NOMO-1 (cell line): ENCODE results near the gene PRDM16.

Experiments used
- DNase-seq, 2 experiments: peaks; one replicate each; lab custom pipeline; 2025; ENCODE audit not compliant: unreplicated experiment in 2 of 2; lab: John Stamatoyannopoulos, UW

Gene PRDM16

DNA sequence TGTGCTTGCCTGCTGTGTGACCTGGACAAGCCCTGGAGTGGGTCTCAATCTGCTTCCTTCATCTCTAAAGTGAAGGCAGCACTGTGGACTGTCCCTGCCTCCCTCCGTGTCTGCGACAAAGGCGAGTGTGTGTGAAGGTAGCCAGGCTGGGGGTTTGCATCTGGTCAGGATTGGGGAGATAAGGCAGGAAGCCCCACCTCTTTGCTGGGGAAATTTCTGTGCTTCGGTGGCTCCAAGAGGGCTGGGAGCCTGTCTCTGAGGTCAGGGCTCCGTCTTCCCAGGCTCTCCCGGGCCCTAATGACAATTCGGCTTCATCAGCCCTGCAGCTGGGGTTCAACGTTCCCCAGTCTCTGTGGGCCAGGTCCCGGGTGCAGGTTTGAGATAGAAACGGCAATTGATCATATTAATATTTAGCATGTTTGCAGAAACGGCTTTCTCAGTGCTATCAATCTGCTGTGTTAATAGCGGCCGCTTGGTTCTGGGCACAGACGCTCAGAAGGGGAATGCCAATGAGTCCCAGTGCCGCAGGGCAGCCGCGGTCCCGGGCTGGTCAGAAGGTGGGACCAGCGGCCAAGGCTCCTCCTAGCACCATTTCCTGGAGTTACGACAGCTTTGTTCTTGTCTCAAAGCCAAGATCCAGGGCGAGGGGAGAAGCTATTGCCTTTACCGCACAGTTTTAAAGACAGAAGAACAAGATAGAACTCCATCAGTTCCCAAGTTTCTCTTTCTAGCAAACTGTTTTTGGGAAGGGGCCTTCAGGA, 105.7 kb downstream of the PRDM16 start:
- peak; percentile 31 to 39 for DNase-seq

DNA sequence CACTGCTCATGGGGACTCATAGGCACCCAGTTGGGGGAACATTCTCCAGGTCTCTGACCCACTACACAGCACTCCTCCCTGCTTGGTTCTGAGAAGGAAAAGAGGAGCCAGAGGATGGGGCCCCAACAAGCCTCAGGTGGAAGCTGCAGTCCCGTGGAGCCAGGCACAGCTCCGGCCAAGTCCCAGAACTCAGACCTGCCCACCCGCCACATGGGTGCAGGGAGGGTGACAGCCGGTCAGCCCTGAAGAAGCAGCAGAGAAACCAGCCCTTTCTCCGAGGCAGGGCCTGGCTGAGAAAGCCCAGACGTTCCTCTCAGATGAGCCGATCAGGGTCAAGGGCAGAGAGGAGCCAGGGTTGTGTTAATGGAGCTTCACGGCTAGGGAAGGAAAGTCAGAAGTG, 106.5 kb downstream of the PRDM16 start:
- no peak for DNase-seq

DNA sequence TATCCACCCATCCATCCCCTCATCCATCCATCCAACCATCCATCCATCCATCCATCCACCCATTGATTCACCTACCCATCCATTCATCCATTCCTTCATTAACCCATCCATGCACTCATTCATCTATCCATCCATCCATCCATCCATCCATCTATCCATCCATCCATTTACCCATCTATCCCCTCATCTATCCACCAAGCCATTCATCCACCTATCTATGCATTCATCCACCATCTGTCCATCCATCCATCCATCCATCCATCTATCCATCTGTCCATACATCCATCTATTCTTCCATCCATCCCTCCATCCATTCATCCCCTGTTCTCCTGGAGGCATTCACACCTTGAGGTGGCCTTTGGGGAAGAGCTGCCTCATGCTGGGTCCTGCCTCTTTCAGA, 107.0 kb downstream of the PRDM16 start:
- DNase-seq = no peak

DNA sequence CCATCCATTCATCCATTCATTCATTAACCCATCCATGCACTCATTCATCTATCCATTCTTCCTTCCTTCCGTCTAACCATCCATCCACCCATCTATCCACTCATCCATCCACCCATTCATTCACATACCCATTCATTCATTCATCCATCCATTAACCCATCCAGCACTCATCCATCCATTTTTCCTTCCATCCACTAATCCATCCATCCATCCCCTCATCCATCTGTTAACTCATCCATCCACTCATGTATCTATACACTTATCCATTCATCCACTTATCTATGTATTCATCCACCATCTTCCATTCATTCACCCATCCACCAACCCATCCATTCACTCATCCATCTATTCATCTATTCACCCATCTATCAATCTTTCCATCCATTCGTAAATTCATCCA, 107.8 kb downstream of the PRDM16 start:
- DNase-seq = no peak

DNA sequence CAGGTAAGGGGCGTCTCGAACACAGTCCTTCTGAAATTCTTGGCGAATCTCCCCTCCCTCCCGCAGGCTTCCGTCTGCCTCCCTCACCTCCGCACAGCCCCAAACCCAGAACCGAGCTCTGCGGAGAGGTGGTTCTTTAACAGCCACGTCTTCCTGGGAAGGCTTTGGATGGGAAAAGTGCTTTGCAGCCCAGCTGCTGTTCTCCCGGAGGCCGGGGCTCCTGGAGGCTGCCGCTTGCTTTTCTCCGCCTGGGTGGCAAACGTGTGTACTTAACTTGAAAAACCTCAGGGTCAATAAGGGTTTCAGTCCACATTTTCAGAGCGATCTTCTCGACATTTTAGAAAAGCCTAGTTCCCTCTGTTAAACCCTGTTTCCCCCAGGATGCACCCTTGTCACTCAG, 109.3 kb downstream of the PRDM16 start:
- DNase-seq = no peak

DNA sequence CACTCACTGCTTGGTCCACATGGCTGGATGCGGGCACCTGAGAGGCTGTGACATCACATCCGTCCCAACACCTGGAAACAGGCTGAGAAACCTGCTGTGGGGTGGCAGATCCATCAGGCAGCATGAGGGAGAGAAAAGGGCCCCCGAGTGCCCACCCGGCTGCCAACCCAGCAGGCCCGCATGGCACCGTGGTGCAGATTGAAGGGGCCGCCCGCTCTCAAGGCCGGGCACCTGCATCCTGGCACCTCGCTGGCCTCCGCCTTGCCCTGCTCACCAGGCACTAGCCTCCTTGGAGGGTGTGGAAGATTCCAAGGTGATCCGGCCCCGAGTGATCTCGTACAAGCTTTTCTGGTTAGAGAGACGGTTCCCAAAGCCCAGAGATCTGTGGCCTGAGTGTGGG, 110.5 kb downstream of the PRDM16 start:
- no peak for DNase-seq

DNA sequence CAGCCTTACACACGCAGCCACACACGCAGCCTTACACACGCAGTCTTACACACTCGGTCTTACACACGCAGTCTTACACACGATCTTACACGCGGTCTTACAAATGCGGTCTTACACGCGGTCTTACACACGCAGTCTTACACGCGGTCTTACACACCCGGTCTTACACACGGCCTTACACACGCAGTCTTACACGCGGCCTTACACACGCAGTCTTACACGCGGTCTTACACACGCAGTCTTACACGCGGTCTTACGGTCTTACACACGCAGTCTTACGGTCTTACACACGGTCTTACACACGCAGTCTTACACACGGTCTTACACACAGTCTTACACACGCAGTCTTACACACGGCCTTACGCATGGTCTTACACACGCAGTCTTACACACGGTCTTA, 111.9 kb downstream of the PRDM16 start:
- no peak for DNase-seq

DNA sequence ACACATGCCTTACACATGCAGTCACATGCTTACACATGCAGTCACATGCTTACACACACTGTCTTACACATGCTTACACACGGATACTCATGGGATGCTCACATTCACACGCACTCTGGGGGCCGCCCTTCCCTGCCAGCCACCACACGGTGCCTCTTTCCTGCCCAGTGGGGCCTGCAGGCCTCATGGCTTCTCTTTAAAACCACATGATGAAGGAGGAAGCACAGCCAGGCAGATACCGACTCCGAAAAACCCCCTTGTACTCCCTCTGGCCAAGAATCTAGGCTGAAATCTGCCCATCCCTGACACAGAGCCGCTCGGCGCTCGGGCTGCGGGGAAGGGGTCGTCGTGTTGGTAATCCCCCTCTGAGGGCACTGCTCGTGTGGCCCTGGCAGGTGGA, 113.0 kb downstream of the PRDM16 start:
- DNase-seq = no peak

DNA sequence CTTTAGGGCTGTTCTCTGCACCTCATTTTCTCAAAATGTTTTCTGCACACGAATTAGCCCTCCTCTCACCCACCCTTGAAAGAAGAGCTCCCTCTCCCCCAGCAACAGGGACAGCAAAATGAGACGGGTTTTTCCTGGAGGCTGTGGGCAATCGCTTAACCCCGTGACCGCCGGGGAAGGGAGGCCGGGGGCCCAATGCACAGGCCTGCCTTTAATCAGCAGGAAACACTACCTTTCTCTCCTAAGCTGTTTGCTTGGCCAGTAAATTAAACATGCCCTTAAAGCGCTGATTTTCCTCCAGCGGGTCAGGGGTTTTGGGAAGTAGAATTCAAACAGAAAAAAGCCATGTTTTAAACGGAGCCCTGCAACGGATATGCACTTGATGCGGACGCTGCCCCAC, 114.4 kb downstream of the PRDM16 start:
- DNase-seq = no peak

DNA sequence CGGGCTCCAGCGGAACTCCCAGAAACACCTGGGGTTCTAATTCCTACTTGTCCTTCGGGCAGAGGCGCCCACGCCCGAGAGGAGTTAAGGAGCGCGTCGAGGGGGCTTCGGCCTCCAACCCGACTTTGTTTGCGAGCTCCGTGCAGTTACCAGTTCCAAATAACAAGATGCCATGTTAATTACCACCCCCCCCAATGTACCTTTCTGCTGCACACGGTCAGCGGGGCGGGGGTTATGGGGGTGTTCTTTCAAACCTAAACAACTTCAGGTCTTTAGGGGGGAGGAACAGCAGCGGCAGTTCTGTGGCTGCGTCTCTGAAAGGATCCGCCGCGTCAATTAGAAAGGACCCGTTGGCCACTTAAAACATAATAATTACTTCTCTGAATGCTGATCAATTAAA, 114.8 kb downstream of the PRDM16 start:
- DNase-seq = no peak

DNA sequence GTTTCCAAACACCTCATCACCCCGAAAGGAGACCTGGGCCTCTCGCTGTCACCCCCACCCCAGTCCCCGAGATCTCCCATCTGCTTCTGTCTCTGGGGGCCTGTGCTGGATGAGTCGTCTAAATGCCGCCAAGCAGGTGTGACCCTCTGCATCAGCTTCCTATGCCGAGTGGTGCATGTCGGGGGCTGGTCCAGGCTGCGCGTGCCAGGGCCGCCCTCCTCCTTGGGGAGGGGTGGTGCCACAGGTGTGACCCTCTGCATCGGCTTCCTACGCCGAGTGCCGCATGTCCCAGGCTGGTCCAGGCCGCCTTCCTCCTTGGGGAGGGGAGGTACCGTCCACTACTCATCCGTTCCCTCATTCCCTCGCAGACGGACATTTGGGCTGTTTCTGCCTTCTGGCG, 115.7 kb downstream of the PRDM16 start:
- no peak for DNase-seq

DNA sequence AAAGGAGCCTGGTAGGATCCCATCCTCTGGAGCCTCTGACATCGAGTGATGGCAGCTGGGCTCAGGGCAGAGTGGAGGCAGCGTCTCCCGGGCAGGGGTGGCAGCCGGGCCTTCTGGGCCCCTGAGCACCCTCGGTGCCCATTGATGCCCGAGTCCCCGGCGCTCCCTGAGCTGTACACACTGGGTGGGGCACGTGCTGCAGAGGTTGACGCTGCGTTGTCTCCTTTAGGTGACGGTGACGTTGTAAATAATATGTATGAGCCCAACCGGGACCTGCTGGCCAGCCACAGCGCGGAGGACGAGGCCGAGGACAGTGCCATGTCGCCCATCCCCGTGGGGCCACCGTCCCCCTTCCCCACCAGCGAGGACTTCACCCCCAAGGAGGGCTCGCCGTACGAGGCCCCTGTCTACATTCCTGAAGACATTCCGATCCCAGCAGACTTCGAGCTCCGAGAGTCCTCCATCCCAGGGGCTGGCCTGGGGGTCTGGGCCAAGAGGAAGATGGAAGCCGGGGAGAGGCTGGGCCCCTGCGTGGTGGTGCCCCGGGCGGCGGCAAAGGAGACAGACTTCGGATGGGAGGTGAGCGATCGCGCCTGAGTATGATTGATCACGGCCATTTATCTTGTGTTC, 117.0 kb downstream of the PRDM16 start:
- no peak for DNase-seq

DNA sequence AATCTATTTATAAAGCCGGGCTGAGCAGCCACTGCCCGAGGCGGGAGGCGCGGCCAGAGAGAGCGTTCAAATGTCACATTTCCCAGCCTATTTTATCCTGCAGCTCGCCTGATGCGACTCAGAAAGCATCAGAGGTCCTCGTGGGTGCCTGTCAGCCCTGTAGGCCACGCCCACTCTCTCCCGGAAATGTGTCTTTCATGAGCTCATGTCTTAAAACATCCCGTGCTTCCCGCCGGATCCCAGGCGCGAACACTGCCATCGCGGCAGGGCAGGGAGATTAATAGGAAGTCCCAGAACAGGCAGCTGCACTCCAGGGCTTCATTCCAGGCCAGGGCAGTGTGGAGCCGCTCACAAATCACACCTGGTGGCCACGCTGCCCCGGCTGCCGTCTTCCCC, 117.5 kb downstream of the PRDM16 start:
- no peak for DNase-seq

DNA sequence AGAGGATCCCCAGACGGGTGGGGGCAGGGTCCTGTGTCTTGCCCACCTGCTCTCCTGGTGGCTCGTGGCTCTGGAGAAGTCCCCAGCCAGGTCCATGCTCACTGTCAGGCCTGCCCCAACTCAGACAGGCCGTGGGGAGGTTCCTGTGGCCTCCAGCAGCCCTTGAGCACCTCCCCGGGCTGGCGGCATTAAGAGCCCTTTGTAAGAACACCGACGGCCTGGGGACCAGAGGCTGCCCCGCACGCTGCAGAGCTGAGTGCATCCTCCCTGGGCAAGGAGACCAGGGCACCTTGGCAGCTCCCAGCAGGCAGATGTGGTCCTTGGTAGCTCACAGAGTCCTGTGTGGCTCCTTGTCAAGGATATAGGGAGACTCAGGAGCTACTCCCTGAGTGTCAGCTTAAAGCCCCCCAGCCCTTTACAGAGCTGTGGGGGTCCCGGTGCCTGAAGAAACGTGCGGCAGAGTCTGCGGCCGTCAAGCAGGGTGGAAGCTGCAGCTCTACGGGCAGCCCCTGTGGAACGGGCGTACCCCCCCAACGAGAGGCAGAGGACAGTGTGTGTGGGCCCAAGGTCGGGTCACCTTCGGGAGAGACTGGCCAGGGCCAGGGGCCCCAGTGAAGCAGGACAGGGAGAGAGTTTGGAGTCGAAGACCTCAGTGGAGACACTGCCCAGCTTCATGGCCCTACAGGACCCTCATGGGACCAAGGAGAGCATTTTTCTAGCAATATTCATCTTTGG, 118.6 kb downstream of the PRDM16 start:
- DNase-seq = no peak

DNA sequence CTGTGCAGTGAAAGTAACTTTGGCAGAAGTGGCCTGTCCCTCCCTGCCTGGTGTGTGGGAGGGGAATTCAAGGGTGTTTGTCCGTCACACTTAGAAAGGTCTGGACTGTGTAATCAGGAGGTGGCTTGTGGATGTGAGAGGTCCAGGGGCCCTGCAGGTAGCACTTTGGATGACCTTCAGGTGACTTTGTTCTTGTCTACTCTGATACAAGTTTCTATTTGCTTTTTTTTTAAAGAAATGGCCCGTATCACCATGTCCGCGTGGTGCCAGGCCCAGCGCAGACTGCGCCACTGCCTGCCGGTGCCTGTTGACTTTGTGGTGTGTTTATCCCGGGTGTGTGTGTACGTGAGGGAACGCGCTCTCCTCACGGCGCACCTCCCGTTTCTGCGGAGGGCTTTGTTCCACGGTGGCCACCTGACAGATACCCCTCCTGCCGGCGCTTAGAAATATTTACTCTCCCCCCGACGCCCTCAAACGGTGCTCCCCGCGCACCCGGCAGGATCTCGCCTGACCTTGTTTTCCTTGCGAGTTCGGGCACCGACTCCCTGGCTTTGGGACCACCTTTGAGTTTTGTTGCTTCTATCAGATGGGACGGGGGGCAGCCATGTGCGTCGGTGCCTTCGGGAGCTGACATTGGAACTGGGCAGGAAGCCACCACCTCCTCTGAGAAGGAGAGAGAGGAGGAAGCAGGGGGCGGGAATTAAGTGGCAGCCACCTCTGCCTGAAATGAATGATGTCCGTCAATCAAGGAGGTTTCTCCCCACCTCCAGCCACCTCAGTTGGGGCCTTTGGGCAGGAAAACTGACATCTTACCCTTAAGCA, 119.4 kb downstream of the PRDM16 start:
- no peak for DNase-seq

DNA sequence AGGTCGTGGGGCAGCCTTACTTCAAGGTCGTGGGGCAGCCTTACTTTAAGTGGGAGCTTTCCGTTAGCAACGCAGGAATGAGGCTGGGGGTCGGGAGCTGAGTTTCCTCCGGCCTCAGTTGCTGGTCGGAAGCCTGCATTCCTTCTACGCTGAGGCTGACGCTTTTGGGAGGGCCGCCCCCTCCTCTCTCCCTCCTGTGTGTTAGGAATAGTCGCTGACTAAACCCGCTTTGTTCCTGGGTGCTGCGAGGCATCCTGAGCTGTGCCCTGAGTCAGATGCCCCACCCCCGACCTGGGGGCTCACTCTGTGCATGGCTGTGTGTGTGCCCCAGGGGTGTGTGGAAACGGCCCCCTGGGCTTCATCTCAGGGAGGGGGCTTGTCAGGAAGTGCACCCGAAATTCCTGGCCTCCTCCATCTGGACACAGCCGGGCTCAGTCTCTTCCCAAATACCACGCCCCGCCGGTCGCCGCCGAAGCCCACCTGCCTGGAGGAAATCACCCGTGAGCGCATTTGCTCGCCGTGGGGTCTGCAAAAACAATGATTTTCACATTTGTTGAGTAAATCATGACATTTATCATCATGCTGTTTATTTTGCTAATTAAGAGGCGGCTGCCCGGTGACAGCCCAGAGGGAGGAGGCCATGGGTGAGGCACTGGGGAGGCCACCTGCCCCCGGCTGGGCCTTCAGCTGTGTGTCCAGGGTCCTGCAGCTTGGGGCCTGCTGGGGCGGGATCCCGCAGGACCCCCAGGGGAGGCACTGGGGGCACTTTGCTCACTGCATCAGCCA, 121.4 kb downstream of the PRDM16 start:
- no peak for DNase-seq

DNA sequence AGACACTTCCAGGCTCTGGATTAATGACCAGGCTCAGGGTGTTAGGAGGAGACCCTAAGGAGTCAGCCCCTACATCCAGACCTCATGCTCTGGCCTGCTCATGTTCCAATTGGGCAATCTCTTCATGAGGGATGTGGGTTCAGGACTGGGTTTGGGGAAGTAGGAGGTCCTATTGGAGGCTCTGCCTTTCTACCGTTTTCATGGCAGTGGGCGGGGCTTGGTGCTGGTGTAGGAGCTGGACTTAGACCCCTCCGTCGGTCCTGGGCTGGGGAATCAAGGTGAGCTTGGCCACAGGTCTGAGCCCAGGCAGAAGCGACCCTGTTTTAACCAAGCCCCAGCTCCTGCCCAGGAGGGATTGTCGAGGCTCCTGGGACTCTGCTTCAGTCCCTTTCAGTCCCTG, 123.4 kb downstream of the PRDM16 start:
- DNase-seq = peak; percentile 36 to 54

DNA sequence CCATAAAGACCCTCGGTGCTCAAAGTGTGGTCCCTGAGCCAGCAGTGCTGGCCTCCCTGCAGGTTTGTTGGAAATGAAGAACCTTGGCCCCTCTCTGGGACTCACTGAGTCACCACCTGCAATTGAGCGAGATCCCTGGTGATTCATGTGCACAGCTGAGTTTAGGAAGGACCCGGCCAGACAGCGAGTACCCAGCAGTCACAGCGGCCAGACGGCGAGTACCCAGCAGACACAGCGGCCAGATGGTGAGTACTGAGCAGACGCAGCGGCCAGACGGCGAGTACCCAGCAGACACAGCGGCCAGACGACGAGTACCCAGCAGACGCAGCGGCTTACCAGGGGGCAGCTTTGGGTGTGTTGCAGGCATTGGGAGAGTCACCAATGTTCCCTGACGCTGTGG, 123.8 kb downstream of the PRDM16 start:
- peak in 1 of 2 experiments; percentile 9 for DNase-seq

DNA sequence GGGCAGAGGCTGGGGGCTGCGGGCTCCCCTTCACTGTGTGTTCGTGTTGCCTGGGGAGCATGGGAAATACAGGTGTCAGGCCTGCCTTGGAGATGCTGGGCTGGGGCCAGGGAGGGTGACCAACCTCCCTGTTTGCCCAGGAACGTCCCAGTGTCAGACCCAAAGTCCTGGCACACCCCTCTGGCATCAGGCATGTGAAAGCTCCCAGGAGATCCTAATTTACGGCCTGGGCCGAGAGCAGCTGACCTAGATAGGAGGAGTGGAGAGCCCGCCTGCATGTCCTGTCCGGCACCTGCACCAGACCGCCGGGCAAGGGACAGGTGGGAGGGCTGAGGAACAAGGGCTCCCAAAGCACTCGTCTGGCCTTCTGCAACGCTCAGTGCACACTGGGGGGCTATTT, 124.8 kb downstream of the PRDM16 start:
- no peak for DNase-seq

DNA sequence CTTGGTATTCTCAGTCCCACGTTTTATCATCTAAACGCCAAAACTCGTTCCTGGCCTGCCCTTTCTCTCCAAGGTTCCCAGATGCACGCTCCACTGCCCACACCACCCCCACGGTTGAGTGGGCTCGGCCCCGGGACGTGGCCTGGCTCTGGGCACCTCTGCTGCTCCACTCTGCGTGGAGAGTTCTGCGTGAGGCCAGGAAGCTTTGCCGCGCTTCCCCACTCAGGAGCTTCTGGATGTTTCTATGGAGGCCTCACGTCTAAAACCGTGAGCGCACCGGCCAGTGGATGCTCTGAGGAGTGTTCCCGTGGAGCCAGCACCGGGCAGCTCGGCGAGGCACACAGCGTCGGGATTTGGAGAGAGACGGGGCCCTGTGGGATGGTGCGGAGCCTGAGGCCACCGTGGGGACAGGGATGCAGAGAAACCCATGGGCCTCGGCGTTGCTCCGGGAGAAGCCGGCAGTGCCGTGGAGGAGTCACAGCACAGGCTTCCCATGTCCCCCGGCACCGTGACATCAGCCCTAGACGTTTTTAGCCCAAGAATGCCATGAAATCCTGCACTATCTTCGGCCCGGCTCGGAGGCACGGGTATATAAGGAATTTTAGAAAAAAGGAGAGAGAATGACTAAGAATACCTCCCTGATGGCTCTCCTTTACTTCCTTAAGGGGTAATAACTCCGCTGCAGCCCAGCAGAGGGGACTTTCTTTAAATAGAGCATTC, 125.9 kb downstream of the PRDM16 start:
- no peak for DNase-seq
